Measurements from ENCODE around the gene AHNAK.
A peak's percentile ranks its signal among the peaks of the same experiment; 100 is the strongest.
"Not testable (repeated sequence)": the region's sequence is repeated elsewhere in the genome, so short reads cannot be mapped to it uniquely, and the experiment has no call there.

Gene AHNAK

GRCh38 chr11:62573006-62573591 is 26.5 kb upstream of the AHNAK start:
- peak; percentile 20 for DNase-seq

GRCh38 chr11:62572431-62572830 is 25.8 kb upstream of the AHNAK start:
- no peak for DNase-seq

- not testable (repeated sequence) for DNase-seq
Measured at GRCh38 chr11:62571493-62571892, 24.9 kb upstream of the AHNAK start.

GRCh38 chr11:62570903-62571302 is 24.3 kb upstream of the AHNAK start:
- DNase-seq: not testable (repeated sequence)

GRCh38 chr11:62569611-62570010 is 23.0 kb upstream of the AHNAK start:
- no peak for DNase-seq

- no peak for DNase-seq
Measured at GRCh38 chr11:62567018-62567633, 20.5 kb upstream of the AHNAK start.

- no peak for DNase-seq
Measured at GRCh38 chr11:62566247-62566646, 19.6 kb upstream of the AHNAK start.

GRCh38 chr11:62565100-62565802 is 18.6 kb upstream of the AHNAK start:
- no peak for DNase-seq

GRCh38 chr11:62561677-62562230 is 15.1 kb upstream of the AHNAK start:
- not testable (repeated sequence) for DNase-seq

- DNase-seq: peak; percentile 70
Measured at GRCh38 chr11:62560566-62561103, 14.0 kb upstream of the AHNAK start.

GRCh38 chr11:62559626-62560025 is 13.0 kb upstream of the AHNAK start:
- DNase-seq: not testable (repeated sequence)

- no peak for DNase-seq
Measured at GRCh38 chr11:62559204-62559603, 12.6 kb upstream of the AHNAK start.

GRCh38 chr11:62558669-62559068 is 12.1 kb upstream of the AHNAK start:
- DNase-seq: no peak

GRCh38 chr11:62556875-62557631 is 10.4 kb upstream of the AHNAK start:
- peak; percentile 72 for DNase-seq

GRCh38 chr11:62556108-62556874 is 9.7 kb upstream of the AHNAK start:
- peak; percentile 88 for DNase-seq

- DNase-seq: peak; percentile 56
Measured at GRCh38 chr11:62555464-62556107, 9.0 kb upstream of the AHNAK start.

GRCh38 chr11:62554387-62555167 is 8.0 kb upstream of the AHNAK start:
- no peak for DNase-seq

GRCh38 chr11:62553839-62554361 is 7.3 kb upstream of the AHNAK start:
- DNase-seq: no peak

GRCh38 chr11:62553080-62553838 is 6.7 kb upstream of the AHNAK start:
- no peak for DNase-seq
